Measurements from ENCODE around the gene WLS.
"Not testable (repeated sequence)": the region's sequence is repeated elsewhere in the genome, so short reads cannot be mapped to it uniquely, and the experiment has no call there.

The WLS gene

DNA sequence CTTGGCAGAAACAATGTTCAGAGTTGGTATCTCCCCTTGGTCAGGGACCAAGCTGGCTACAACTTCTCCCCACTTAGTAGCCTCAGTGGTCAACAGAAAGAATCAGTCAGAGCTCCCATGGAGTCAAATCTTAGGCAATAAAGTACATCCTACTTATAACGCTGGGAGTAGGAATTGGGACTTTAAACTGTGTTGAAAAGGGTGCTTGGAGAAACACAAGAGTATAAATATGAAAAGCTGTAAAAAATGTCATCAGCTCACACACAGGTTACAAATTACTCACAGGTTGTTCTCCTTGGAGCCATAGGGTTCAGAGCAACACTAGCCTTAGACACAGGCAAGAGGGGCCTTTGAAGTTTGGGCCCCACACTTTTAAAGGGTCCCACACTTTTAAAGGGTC lies 67.4 kb downstream of the WLS start:
- DNase-seq = no peak

DNA sequence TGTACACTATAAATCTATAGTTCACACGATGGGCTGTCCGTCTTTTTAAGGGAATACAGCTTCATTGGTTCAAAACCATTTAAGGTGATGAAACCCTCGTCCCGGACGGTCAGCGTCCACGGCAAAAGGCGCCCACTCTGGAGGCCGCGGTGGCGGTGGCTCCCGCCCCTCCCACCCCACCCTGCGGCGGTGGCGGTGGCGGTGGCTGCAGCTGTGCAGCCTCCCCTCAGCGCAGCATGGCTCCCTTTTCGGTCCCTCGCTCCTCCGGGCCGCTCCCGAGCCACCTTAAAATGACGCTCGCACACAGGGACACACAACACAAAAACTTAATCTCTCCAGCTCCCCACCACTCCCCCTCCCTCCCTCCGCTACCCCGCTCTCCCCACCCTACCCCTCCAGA lies 69.1 kb downstream of the WLS start:
- no peak for DNase-seq

DNA sequence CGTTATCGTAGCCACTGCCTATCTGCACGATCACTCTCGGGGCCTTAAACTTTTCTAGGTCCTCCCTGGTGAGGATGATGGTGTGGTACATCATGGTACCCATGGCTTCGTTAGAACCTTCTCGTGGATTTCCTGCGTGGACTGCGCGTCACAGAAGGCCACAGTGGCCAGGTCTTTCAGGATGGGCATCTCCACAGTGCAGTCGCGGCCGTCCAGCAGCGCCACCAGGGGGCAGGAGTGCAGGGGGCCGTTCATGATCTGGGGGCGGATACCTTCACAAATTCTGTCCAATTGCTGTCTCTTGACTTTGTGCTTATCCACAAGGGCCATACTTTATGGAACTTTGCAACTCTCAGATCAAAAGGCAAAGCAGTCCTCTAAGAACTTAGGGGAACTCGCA lies 69.6 kb downstream of the WLS start:
- DNase-seq = no peak

DNA sequence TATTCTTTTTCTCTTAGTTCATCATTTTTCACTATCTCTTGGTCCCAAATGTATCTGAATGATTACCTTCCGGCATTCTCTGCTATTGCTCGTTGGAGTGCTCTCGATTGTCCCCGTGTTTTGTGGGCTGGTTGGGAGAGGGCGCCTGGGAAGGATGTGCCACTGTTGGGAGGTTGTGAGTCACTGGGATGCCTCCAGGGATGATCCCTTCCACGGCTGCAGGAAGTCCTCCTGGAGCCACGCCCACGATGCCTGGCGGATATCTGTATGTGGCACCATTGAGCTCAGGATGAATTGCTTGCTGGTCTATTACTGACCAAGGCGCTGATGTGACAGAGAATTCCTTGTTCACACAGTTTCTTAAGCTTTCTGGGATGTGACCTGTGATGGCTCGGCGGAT lies 70.7 kb downstream of the WLS start:
- not testable (repeated sequence) for DNase-seq

DNA sequence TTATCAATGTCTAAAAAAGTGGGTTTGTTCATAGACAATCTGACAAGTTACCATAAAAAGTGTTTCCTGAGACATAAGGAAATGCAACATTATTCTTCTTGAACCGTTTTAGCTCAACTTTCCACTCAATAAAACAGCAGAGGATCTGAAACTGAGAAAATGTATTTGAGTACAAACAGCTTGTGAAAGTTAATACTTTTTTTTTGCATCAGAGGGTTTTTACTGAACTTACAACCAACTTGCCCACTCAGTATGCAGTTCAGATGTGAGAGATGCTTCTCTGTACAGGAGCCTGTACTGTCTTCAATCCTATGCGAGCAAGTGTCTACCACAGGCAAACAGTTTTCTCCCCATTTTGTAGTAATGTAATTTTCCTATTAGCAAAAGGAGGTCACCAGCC lies 71.4 kb downstream of the WLS start:
- DNase-seq = not testable (repeated sequence)

DNA sequence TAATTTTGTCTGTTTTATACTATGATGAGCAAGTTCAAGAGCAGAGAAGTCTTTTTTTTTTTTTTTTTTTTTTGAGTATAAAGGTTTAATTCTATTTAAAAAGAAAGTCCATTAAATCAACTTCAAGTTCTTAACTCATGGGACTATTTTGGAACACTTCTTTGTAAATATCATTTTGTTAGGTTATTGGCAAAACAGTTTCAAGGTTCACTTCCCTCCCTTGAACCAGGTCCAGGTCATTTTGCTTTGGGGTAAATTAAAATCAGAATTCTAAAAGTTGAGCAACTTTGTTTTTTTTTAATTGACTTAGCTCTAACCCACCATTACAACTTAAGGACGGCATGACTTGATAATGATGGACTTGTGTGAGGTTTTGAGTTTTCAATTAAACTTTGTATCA lies 72.3 kb downstream of the WLS start:
- no peak for DNase-seq

DNA sequence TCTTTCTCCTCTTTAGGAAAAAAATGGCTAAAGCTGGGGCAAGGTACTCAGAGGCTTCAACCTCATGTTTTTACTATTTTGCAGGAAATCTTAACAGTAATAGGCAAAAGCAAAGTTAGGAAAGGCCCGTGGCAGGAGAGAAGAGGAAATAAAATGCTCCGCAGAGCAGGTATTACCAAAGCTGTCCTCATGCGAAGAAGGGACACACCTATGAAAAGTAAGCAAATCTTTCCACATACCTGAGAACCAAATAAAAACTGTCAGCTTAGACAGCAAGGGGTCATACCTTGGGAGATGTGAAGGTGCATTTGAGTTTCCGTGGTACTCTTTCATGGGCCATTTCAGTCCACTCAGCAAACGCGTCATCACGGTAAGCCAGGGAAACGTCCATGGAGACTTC lies 73.5 kb downstream of the WLS start:
- DNase-seq = no peak

DNA sequence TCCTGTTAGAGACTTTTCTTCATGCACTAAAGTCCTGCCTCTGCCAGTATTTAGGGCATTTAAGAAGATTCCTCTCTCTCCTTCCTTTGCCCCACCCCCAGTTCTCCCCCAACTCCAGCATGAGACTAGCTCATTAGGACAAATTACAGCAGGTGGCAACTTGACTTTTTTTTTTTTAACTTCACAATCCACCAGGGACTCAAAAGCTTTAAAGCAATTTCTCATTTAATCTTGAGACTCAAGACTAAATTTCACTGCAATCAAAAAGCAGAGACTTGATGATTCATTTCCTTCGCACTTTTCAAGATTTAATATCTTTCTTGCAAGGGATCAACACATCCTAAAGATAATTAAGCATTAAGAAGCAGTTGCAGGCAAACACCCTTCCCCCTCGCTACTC lies 74.9 kb downstream of the WLS start:
- no peak for DNase-seq

DNA sequence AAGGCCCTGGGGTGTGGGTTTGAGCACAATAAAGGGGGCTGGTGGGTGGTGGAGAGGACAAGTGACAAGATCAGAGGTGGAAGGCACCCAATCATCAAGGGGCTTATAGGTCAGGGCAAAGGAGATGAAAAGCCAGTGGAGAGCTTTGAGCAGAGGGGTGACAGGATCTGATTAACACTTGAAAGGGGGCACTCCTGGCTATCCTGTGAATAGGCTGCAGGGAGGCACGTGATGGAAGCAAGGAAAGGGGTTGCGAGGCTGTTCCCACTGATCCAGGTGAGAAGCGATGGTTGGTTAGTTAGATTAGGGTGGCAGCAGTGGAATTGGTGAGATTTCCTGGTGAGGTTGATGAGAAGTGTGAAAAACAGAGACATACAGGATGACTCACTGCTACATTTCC lies 80.6 kb downstream of the WLS start:
- no peak for DNase-seq

DNA sequence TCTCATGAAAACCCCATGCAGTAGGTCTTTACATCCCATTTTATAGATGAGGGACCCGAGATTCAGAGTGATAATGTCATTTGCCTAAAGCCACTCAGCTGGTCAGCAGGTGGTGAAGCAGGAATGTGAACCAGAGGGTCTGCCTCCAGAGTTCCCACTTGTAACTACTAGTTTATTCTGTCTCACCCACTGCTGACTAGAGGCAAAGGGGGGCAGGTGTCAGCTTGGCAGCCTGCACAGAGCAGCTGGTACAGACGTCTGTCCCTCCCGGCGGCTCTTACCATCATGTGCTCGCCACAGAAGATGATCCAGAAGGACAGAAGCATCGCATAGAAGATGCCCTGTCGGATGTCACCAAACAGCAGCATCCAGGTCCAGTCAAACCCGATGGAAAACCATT lies 82.4 kb downstream of the WLS start:
- no peak for DNase-seq

DNA sequence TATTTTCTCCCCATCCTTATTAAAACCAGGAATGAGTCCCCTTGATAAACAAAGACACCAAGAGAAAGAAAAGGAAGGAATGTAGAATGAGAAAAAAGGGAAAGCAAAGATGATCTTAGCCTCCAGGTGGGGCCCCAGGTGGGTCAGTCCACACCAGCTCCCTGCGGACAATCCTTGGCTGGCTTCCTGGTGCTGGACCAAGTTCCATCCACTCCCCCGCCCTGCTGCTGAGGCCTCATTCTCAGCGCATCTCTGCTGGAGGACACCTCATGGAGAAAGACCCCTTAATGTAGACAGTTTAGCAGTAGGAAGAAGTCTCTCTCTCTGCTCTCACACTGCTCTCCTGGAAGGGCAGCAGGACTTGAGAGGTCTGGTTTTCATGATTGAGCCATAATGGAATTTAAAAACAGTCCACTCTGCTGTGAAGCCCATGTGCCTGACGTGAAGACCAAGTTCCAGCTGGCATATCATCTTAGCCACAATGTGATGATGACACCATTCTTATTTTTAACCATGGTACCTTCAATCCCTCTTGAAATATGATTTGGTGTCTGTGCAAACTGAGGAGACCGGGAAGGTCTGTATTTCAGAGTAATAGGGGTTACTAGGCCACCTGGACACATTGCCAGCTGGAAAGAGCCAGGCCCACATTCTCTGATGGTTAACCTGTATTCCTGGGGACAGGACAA lies 83.1 kb downstream of the WLS start:
- DNase-seq = no peak

DNA sequence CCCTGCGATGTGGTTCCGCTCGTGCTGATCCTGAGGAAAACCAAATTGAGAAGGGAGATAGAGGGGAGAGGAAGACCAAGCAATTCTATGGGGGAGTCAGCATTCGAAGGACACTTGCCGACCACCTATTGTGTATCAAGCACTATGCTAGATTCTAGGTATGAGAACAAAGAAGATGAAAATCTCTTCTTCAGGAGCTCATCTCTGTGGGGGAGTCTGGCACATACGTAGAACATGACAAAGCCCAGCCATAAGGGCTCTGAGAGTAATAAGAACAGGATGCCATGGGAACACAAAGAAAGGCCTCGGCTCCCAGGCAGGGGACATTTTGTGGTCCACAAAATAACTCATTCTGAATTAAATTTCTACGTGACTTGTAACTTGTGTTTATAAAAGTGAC lies 83.7 kb downstream of the WLS start:
- DNase-seq = no peak

DNA sequence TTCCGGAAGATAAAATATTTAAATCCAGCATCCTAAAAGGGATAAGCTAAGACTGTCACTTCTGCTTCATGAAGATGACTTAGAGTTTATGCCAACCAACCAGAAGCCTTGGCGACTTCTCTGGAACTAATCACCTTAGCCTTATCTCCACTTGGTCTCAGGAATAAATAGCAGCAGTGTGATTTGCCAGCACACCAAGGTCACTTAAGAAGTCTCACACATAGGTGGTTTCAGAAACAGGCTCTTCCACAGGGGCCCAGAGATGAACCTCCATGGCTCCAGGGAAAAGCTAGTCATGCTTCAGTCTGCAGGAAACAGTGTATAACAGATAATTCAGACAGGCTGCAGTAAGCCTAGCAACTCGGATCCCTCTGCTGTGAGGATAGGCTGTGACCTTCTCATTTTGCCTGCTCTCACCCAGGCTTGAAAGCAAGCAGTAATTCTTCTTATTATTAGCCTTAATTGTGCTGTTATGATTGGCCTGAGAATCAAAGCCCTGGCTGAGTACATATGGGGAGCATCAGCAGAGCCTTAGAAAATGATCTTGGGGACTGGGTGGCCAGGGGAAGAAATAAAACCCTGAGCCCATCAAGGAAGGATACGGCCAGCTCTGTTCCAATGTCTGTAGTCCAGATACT lies 84.7 kb downstream of the WLS start:
- no peak for DNase-seq

DNA sequence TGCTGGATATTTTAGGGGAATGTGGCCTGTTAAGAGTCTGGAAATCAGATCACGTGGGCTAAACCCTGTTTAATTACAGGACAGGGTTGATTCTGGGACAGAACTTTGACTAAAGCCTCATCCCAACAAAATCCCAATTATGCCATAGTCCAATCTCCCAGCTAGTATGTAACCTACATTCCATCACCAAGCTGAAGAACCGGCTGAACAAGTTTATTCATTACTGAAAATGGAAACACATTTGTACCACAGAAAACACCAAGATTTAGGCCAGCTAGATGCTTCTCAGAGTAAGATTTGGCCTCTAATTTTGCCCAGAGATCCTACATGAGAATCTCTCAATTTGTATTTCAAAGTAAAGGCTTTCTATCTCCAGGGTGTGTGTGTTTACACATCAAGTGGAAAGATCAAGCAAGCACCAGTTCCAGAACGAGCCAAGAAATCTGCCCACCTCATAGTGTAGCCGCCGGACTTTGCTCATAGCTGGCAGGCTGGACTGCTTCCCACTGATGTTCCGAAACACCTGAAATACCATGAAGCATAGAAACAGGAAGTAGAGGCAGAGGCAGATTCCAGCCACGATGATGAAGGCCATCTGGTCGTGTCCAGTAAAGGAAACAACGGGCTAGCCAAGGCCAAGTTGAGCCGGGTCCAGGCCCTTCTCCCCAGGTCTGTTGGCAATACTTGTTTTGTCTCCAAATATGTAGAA lies 86.8 kb downstream of the WLS start:
- DNase-seq = no peak

DNA sequence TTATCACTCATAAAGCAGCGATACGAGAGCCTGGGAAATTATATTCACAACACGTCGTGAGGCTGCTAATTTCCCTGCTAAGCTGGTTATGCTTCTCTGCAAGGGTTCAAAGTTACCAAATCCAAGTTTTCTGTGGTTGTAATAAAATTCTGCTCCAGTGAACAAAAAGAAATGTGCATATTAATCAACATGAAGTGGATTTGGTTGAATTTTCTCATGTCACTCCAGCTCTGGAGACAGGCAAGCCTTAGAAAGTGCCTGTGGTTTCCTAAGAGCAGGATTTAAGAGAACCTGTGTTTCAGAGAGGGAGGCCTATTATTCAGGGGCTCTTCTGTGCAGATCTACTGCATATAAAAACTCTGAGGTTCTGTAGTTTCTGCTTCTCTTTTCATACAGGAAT lies 87.5 kb downstream of the WLS start:
- DNase-seq = no peak

DNA sequence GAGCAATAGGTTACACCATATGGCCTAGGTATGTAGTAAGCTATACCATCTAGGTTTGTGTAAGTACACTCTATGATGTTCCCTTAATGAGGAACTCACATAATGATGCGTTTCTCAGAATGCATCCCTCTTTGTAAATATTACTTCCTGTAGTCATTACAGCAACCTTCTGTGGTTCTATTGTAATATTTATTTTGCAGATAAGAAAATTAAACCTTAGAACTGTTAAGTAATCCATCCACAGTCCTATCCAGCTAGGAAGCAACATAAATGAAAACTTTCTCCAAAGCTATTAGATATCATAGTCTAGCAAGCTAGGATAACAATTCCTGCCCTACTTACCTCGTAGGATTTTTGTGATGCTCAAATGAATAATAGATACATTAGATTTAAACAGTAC lies 88.7 kb downstream of the WLS start:
- DNase-seq = no peak

DNA sequence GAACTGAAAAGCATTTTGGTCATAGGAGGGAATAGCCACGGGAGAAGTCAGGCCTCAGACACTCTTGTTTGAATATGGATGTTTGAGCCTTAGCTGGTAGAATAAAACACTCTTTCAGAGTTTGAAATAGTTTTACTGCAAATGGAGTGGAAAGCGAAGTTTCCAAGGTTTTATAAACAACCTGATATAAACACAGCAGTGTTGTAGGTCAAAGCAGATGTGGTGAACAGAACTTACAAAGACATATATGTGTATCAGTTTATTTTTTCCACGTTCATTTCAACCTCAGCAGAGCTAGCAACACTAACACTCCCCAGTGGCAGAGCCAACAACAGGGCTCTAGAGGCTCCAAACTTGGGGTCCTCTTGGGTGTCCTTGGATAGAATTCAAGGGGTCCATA lies 89.9 kb downstream of the WLS start:
- no peak for DNase-seq

DNA sequence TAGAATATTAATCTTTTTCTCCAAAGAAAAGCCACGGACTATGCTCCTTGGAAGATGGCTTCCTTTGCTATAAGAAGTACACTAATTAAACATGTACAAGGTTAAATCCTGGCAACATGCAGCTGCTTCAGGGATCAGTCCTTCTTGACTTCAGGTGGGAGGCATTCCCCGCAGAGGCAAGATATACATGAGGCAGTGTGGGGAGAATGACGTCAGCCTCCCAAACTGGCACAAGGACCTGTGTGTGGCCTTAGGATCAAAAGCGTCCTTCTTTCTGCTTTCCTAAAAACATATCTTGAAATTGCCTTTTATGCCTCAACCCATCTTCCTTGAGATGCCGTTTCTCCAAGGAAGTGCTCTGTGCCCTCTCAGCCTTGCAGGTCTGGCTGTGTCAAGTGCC lies 90.3 kb downstream of the WLS start:
- DNase-seq = no peak

DNA sequence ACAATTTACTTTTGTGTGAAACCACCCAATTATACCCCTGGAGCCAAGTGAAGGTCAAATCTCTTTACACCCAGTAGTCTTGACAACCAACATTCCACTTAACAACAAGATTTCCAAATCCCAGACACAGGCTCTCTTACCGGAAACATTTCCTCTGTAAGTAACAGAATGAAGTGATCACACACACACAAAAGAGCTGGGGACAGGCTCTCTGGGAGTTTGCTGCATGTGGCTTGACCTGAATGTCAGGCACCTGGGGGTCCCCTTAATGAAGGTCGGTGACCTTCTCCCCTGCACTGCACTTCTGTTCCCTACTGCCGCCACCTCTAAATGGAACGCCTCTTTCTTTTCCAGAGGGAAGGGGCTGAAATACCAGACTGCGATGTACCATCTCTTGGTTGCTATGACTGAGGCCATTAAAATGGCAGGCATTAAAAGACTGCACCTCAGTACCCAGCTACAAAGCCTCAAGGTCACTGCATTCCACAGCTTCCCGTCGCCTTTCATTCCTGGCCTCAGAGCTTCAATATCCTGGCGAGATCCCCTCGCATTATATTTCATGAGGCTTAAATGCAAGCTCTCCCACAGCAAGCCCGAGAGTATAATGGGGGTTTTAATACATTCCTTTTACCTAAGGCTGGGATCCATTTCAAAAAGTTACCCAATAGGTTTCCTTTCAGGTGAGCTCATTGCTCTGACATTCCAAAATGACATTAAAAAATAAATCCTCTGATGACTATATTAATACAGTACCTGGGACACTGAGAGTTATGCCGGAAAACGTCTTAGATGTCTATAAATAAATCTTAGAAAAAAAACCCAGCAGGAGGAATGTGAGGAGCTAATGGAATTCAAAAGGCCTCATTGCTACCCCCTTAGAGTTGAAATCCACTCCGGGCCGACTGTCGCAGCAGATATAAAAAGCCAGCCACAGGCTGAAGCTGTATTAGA lies 91.0 kb downstream of the WLS start:
- DNase-seq = no peak

DNA sequence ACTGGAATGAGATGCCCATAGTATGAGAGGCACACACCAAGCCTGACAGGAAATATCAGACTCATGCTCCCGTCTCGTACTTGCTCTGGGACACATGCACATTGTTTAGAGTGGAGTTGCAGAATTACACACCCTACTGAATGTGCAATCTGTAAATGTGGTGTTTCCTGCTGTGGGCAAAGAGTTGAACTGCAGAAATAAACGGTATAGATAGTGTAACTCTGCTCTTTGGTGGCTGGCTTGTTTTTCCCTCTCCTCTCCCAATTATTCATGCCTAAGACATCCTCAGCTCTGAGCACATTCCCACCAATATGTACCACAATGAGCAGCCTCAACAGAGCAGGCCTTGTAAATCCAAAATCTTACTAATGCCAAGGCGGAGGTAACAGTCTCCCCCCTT lies 91.8 kb downstream of the WLS start:
- no peak for DNase-seq

DNA sequence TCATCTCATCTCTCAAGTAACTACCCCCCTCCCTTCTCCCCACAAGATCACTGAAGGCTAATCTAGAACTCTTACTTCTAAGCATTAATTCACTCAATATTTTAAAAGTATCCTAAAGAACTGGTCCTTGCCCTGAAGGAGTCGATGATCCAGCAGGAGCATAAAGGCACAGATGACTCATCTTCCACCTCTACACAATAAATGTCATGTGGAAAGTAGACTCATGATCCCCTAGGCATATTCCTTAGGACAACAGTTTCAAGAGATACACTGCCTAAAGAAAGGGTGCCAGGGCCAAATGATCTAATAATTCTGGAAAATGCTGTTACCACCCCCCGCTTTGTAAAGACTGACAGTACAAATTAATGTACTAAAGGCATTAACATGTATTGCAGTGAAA lies 96.1 kb downstream of the WLS start:
- no peak for DNase-seq

DNA sequence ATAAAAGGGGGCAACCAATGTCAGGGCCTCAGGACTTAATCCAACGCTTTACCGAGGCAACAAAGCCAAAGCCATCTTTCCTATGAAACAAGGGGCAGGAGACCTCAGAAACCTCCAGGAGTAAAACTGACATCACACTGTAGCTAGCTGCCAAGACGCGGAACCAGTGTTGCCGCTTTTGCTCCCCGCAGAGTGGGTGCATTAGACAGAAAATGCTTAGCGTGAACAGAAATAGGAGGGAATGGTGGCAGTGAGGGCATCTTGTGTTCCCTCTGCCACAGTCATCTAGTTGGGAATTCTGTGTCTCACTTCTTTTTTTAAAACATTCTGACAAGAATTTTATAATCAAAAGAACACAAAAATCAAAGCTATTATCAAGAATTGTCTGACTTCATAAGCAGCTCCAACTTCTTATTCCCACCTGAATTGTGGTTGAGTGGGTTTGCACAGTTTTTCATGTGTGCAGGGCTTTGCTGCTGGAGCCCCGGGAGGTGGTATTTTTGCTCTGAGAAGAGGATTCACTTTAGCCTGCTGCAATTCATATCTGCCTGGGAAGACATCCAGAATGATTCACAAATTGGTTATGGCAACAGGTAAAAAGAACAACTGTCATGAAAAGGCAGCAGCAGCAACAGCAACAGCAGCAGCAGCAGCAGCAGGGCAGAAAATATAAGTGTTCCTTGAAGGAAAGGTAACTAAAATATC lies 99.7 kb downstream of the WLS start:
- DNase-seq = no peak

DNA sequence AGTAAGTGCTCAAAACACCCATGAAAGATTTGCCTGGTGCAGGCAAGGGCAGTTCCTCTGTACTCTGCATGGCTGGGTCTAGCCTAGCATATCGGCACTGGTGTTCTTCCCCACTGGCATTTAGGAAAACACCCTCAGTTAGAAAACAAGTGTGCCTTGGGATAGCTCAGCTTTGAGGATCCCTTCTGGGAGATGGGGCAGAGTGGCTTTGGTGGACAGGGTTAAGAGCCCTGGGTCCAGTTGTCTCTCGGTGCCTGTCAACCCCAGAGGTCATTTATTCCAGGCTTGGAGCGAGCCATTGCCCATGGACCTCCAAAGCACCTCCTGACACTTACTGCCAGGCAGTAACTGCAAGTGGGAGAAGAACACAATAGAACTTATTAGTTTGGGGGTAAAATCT lies 101.1 kb downstream of the WLS start:
- no peak for DNase-seq
